AG04449 (cell line): ENCODE results near the gene ALK.

ENCODE experiments used
- CTCF ChIA-PET: fragments of 350-600 bp; formaldehyde crosslinking; extraction: SDS; loops from one replicate; lab custom pipeline; 2021; ENCODE audit warnings: antibody characterized with exemption; lab: Yijun Ruan, JAX
- POLR2A ChIA-PET: fragments of 400-600, 350-600 bp; formaldehyde crosslinking; extraction: SDS; loops from one replicate; lab custom pipeline; 2020; ENCODE audit warnings: antibody characterized with exemption, inconsistent platforms; lab: Yijun Ruan, JAX
- DNase-seq: peaks from one replicate; pipeline ENCODE4 v3.0.0-alpha.2; 2010; ENCODE audit warnings: low read depth, low spot score
- H3K4me3 ChIP-seq: 2 replicates; pipeline ENCODE4 v1.5.1; 2011; ENCODE audit warnings: low read depth, mild to moderate bottlenecking, control low read depth, low read length
- CTCF ChIP-seq: IDR thresholded peaks from one replicate; pipeline ENCODE4 v1.5.1; 2011; ENCODE audit warnings: mild to moderate bottlenecking, moderate library complexity, low read length, control low read depth, inconsistent platforms; ENCODE audit not compliant: insufficient read depth; ENCODE audit errors: missing control alignments

ALK gene

GRCh38 chr2:29269095-29269764, 652.2 kb downstream of the ALK start:
- CTCF ChIA-PET, result no interaction called here
- H3K4me3 ChIP-seq, result no peak overlapping the region
- POLR2A ChIA-PET, result interaction anchor here (0.6 kb wide), 1 partner anchor 372 kb away, joined by 3 read pairs; no protein-coding TSS in a partner anchor
- no peak for DNase-seq
- TF ChIP-seq CTCF, result no peak

- H3K4me3 ChIP-seq, result no peak overlapping the region
- CTCF ChIA-PET, result no interaction called here
- POLR2A ChIA-PET, result no interaction called here
- no peak for DNase-seq
- TF ChIP-seq CTCF, result no peak
These were observed 653.7 kb downstream of the ALK start for GRCh38 chr2:29267720-29268119.

- POLR2A ChIA-PET, result no interaction called here
- CTCF ChIA-PET, result interaction anchor here (1.5 kb wide), 1 partner anchor 24 kb away, joined by 3 read pairs; no protein-coding TSS in a partner anchor
- no peak overlapping the region for H3K4me3 ChIP-seq
- no peak for TF ChIP-seq CTCF
- no peak for DNase-seq
These were observed 657.5 kb downstream of the ALK start for GRCh38 chr2:29263886-29264285.

- TF ChIP-seq CTCF, result no peak
- no peak for DNase-seq
- H3K4me3 ChIP-seq, result no peak overlapping the region
- ChIA-PET POLR2A (no interaction called here), CTCF (interaction anchor here (1.5 kb wide), 1 partner anchor 23 kb away, joined by 3 read pairs; no protein-coding TSS in a partner anchor)
These were observed 658.6 kb downstream of the ALK start for GRCh38 chr2:29262681-29263260.

GRCh38 chr2:29261003-29261402, 660.4 kb downstream of the ALK start:
- TF ChIP-seq CTCF, result no peak
- ChIA-PET POLR2A (interaction anchor here (0.7 kb wide), 1 partner anchor 14 kb away, joined by 3 read pairs; no protein-coding TSS in a partner anchor), CTCF (no interaction called here)
- DNase-seq, result no peak
- no peak overlapping the region for H3K4me3 ChIP-seq

- ChIA-PET POLR2A (no interaction called here), CTCF (no interaction called here)
- DNase-seq, result no peak
- TF ChIP-seq CTCF, result no peak
- H3K4me3 ChIP-seq, result no peak overlapping the region
These were observed 661.1 kb downstream of the ALK start for GRCh38 chr2:29260142-29260772.
